ENCODE data around the gene ZEB2. TPM values are rescaled to one million over a fixed set of nuclear protein-coding genes. Genes with fewer than 3 reads are reported as not detected.
A peak's percentile ranks its signal among the peaks of the same experiment; 100 is the strongest.

The ZEB2 gene
- total RNA-seq, 1 donor from 2014 or later = 139 TPM

DNA sequence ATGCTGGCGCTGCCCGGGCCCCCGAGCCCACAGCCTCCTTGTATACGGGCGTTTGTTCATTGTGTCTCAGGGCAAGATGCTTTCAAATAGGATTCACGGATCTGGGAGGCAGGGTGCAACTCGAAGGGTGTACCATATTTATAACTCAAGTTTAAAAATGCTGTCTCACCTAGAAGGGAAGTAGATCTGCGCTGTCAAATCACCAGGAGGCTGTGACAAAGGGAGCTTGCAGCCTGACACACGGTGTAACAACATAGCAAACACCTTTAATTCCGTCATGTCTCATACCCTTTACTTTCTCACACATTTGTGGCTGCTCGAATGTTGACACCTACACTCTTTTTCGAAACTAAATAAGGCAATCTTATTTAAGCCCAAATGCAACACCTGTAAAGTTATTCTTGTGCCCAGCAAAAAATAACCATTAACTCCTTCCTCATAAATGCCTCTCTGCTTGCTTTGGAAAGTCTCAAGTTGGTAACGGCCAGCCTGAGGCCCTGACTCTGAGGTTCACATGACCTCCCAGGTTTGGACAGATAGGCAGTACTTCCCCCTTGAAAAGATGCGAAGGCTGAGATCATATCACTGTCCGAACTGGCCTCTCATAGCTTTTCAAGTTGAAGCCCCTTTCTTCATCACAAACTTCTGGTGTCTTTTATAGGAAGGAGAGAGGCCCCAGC, 11.6 kb downstream of the ZEB2 start:
- Mint-ChIP-seq H3K4me3 (ENCODE audit: unreplicated experiment) (peak overlapping the region; percentile 10), H3K9me3 (ENCODE audit: unreplicated experiment) (no peaks in the 10 kb centered on the region), H3K27ac (ENCODE audit: unreplicated experiment) (peak overlapping the region; percentile 98), H3K4me1 (ENCODE audit: unreplicated experiment) (peaks cover 99% of the 10 kb centered on the region), H3K27me3 (ENCODE audit: unreplicated experiment) (no peaks in the 10 kb centered on the region), H3K36me3 (ENCODE audit: unreplicated experiment) (peaks cover 2% of the 10 kb centered on the region)
- DNase-seq (ENCODE audit: extremely low spot score, unreplicated experiment) = no peak
- TF ChIP-seq, protein P1, sequence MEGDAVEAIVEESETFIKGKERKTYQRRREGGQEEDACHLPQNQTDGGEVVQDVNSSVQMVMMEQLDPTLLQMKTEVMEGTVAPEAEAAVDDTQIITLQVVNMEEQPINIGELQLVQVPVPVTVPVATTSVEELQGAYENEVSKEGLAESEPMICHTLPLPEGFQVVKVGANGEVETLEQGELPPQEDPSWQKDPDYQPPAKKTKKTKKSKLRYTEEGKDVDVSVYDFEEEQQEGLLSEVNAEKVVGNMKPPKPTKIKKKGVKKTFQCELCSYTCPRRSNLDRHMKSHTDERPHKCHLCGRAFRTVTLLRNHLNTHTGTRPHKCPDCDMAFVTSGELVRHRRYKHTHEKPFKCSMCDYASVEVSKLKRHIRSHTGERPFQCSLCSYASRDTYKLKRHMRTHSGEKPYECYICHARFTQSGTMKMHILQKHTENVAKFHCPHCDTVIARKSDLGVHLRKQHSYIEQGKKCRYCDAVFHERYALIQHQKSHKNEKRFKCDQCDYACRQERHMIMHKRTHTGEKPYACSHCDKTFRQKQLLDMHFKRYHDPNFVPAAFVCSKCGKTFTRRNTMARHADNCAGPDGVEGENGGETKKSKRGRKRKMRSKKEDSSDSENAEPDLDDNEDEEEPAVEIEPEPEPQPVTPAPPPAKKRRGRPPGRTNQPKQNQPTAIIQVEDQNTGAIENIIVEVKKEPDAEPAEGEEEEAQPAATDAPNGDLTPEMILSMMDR (IDR thresholded peaks at IDR 0.05) = no peak

DNA sequence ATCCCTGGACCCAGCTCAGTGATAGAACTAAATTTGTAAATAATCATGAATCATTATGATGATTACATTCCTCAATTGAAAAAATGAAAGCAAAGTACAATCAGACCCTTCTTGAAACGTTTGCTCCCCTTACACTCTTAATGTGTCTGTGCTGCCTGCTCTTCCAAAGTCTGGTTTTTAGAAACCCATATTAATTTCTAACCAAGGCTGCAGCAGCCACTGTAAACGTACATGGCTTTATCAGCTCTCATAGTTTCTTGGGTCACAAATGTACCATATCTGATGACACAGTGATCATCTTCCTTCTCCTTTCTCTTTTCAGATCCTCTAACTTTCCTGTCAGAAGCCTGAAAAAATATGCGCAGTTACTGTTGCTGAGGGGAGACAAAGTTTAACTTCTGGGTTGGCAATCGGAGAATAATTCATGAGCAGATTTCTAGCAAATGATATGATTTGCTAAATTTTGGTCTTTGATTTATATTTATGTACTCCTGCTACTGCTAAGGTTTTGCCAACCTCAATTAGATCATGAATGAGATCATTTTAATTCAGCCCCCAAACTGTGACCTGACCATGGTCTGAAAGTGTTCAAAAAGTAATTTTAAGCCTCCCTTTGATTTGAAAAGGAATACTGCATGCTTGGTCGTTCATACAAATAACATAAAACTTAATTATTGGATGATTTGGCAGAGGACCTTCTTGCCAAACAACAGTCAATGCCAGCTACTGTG, 12.3 kb downstream of the ZEB2 start:
- Mint-ChIP-seq H3K4me1 (ENCODE audit: unreplicated experiment) (peaks cover 97% of the 10 kb centered on the region), H3K27ac (ENCODE audit: unreplicated experiment) (peak overlapping the region; percentile 98), H3K4me3 (ENCODE audit: unreplicated experiment) (peak overlapping the region; percentile 27), H3K36me3 (ENCODE audit: unreplicated experiment) (peaks cover 4% of the 10 kb centered on the region), H3K27me3 (ENCODE audit: unreplicated experiment) (no peaks in the 10 kb centered on the region), H3K9me3 (ENCODE audit: unreplicated experiment) (no peaks in the 10 kb centered on the region)
- TF ChIP-seq, protein P1 (IDR thresholded peaks at IDR 0.05) = no peak
- DNase-seq (ENCODE audit: extremely low spot score, unreplicated experiment) = no peak

DNA sequence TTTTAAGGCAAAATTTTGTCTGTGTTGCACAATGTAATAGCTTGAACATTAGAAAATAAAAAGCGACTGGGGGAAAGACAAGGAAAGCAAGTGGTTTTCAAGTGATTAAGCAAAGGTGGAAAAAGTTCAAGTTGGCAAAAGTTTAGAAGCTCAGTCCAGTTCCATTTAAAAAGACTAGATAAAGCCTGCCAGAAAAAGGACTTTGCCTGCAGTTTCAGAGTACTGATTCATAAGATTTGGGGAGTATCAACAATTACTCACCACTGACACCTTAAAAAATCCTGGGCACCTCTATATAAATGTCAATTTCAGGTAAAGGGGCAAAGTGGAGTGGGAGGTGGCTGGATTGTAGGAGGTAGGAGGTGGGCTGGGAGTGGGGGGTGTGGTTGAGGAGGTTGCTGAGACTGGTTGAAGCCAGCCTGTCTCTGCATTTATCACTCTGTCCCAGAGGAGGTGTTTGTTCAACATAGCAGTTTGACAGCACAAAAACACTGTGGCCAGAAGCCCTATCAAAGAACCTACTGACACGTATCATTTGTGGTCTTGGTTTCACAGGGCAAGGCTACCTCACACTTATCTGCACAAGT, 14.6 kb downstream of the ZEB2 start:
- DNase-seq (ENCODE audit: extremely low spot score, unreplicated experiment) = no peak
- Mint-ChIP-seq H3K27me3 (ENCODE audit: unreplicated experiment) (no peaks in the 10 kb centered on the region), H3K27ac (ENCODE audit: unreplicated experiment) (peak overlapping the region; percentile 54), H3K4me1 (ENCODE audit: unreplicated experiment) (peaks cover 88% of the 10 kb centered on the region), H3K9me3 (ENCODE audit: unreplicated experiment) (no peaks in the 10 kb centered on the region), H3K36me3 (ENCODE audit: unreplicated experiment) (peaks cover 14% of the 10 kb centered on the region), H3K4me3 (ENCODE audit: unreplicated experiment) (no peak overlapping the region)
- TF ChIP-seq, protein P1 (IDR thresholded peaks at IDR 0.05) = no peak

DNA sequence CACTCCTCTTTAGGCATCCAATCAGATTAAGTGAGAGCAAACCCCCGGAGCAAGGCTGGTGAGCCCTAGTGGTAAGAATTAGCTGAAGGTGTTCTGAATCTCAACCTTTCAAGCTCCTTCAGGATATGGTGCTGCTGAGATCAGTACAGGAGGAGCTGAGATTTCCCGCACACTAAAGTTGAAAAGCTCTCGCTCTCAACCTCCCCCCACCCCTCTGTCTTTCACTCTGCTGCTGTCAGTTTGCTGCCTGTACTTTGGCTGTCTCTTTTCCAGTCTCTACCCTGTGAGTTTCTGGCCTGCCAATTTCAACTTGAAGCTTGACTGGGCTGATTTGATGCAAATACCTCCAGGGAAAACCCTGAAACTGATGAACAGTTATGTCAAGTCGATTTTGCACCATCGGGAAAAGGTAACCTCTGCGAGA, 15.7 kb downstream of the ZEB2 start:
- Mint-ChIP-seq H3K27ac (ENCODE audit: unreplicated experiment) (peak overlapping the region; percentile 55), H3K36me3 (ENCODE audit: unreplicated experiment) (peaks cover 16% of the 10 kb centered on the region), H3K9me3 (ENCODE audit: unreplicated experiment) (no peaks in the 10 kb centered on the region), H3K27me3 (ENCODE audit: unreplicated experiment) (no peaks in the 10 kb centered on the region), H3K4me1 (ENCODE audit: unreplicated experiment) (peaks cover 77% of the 10 kb centered on the region), H3K4me3 (ENCODE audit: unreplicated experiment) (no peak overlapping the region)
- no peak for DNase-seq (ENCODE audit: extremely low spot score, unreplicated experiment)
- TF ChIP-seq, protein P1 (IDR thresholded peaks at IDR 0.05) = no peak

DNA sequence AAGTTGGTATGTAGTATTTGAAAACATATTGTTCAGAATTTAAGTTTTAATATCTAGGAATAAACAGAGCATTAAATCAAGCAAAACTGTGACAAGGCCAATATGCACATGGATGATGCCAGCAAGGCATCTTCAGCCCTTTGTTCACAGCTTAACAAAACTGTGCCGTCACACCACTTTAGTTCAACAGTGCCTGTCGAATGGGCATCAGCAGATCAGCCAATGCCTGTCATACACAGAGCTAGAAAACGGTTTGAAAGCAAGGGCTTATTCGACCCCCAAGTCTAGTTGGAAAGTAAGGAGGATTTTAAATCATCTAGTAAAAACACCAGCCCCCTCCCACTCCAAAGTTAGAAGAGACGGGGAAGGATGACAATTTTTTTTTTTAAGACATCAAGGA, 16.7 kb downstream of the ZEB2 start:
- H3K27me3 Mint-ChIP-seq (ENCODE audit: unreplicated experiment) = no peaks in the 10 kb centered on the region
- no peak overlapping the region for H3K4me3 Mint-ChIP-seq (ENCODE audit: unreplicated experiment)
- TF ChIP-seq, protein P1 (IDR thresholded peaks at IDR 0.05) = no peak
- H3K9me3 Mint-ChIP-seq (ENCODE audit: unreplicated experiment) = no peaks in the 10 kb centered on the region
- peaks cover 67% of the 10 kb centered on the region for H3K4me1 Mint-ChIP-seq (ENCODE audit: unreplicated experiment)
- peak overlapping the region; percentile 28 for H3K27ac Mint-ChIP-seq (ENCODE audit: unreplicated experiment)
- DNase-seq (ENCODE audit: extremely low spot score, unreplicated experiment) = no peak
- peaks cover 18% of the 10 kb centered on the region for H3K36me3 Mint-ChIP-seq (ENCODE audit: unreplicated experiment)
